Neural cell (in vitro differentiated cells): ENCODE data around the gene STK32B.

Experiments
- EP300 ChIP-seq: fragments of 450-650 bp; conservative IDR thresholded peaks from 2 replicates; pipeline ENCODE4 v1.6.1; 2014; ENCODE audit warnings: antibody characterized with exemption, mild to moderate bottlenecking, moderate library complexity; ENCODE audit not compliant: poor library complexity, severe bottlenecking
- POLR2AphosphoS5 ChIP-seq: IDR thresholded peaks from 2 replicates; pipeline ENCODE4 v1.6.1; 2012
- SMC3 ChIP-seq: fragments of 450-650 bp; conservative IDR thresholded peaks from 2 replicates; pipeline ENCODE4 v1.6.1; 2014; ENCODE audit warnings: antibody characterized with exemption, mild to moderate bottlenecking, moderate library complexity; ENCODE audit not compliant: poor library complexity
- TF ChIP-seq, protein P1 (sequence below): fragments of 450-650 bp; IDR thresholded peaks from 2 replicates; pipeline ENCODE4 v1.5.1; 2014; ENCODE audit warnings: antibody characterized with exemption, mild to moderate bottlenecking, moderate library complexity; ENCODE audit not compliant: poor library complexity, severe bottlenecking

DNA sequence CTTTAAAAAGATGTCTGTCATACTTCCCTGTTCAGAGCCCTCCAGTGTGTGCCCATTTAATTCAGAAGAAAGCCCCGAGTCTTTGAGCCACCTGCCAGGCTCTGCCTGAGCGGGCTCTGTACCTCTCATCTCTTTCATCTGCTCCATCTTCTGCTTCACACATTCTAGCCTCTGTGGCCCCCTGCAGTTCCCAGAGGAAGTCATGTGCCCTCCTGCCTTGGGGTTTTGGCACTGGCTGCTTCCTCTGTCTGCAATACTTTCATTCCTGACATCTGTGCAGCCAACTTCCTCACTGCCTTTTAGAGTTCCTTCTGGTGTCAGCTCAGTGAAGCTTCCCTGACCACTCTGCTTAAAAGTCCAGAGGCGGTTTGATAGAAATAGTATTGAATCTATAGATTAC, 6.2 kb upstream of the STK32B start:
- TF ChIP-seq, protein P1, sequence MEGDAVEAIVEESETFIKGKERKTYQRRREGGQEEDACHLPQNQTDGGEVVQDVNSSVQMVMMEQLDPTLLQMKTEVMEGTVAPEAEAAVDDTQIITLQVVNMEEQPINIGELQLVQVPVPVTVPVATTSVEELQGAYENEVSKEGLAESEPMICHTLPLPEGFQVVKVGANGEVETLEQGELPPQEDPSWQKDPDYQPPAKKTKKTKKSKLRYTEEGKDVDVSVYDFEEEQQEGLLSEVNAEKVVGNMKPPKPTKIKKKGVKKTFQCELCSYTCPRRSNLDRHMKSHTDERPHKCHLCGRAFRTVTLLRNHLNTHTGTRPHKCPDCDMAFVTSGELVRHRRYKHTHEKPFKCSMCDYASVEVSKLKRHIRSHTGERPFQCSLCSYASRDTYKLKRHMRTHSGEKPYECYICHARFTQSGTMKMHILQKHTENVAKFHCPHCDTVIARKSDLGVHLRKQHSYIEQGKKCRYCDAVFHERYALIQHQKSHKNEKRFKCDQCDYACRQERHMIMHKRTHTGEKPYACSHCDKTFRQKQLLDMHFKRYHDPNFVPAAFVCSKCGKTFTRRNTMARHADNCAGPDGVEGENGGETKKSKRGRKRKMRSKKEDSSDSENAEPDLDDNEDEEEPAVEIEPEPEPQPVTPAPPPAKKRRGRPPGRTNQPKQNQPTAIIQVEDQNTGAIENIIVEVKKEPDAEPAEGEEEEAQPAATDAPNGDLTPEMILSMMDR: no peak
- TF ChIP-seq POLR2AphosphoS5 (no peak), SMC3 (no peak), EP300 (no peak)
